HG02588 (cell line): ENCODE data around the gene MFN2.

Experiments used
- ATAC-seq: cut with Tn5 transposase; IDR thresholded peaks from one replicate; pipeline ENCODE4 v1.9.1; 2021; ENCODE audit warnings: mild to moderate bottlenecking, moderate library complexity; ENCODE audit not compliant: unreplicated experiment

Gene MFN2

GRCh38 chr1:11957897-11958296 lies 22.3 kb upstream of the MFN2 start:
- no peak for ATAC-seq

GRCh38 chr1:11960276-11960675 lies 20.0 kb upstream of the MFN2 start:
- no peak for ATAC-seq

- no peak for ATAC-seq
Measured at GRCh38 chr1:11960715-11961114, 19.5 kb upstream of the MFN2 start.

- ATAC-seq = no peak
Measured at GRCh38 chr1:11961230-11961629, 19.0 kb upstream of the MFN2 start.

- ATAC-seq = no peak
Measured at GRCh38 chr1:11963622-11964021, 16.6 kb upstream of the MFN2 start.

GRCh38 chr1:11964656-11965055 lies 15.6 kb upstream of the MFN2 start:
- ATAC-seq = no peak

GRCh38 chr1:11967028-11967547 lies 13.2 kb upstream of the MFN2 start:
- ATAC-seq = no peak

GRCh38 chr1:11970441-11971185 lies 9.6 kb upstream of the MFN2 start:
- no peak for ATAC-seq

GRCh38 chr1:11977625-11978024 lies 2.6 kb upstream of the MFN2 start:
- no peak for ATAC-seq

GRCh38 chr1:11978301-11978700 lies 1.9 kb upstream of the MFN2 start:
- no peak for ATAC-seq

GRCh38 chr1:11979028-11979850 lies 1.0 kb upstream of the MFN2 start:
- no peak for ATAC-seq

- no peak for ATAC-seq
Measured at GRCh38 chr1:11980676-11980972, 380 bp downstream of the MFN2 start.

- no peak for ATAC-seq
Measured at GRCh38 chr1:11981378-11982009, 1.2 kb downstream of the MFN2 start.

- ATAC-seq = no peak
Measured at GRCh38 chr1:11982010-11982392, 1.8 kb downstream of the MFN2 start.

- no peak for ATAC-seq
Measured at GRCh38 chr1:11984121-11984520, 3.9 kb downstream of the MFN2 start.

GRCh38 chr1:11984576-11984975 lies 4.3 kb downstream of the MFN2 start:
- no peak for ATAC-seq

- no peak for ATAC-seq
Measured at GRCh38 chr1:11985171-11985570, 4.9 kb downstream of the MFN2 start.

- no peak for ATAC-seq
Measured at GRCh38 chr1:11985851-11986250, 5.6 kb downstream of the MFN2 start.

GRCh38 chr1:11989669-11990068 lies 9.4 kb downstream of the MFN2 start:
- no peak for ATAC-seq

GRCh38 chr1:11990303-11991032 lies 10.2 kb downstream of the MFN2 start:
- ATAC-seq = no peak
